Measurements from ENCODE around the gene ALKBH3.

The ALKBH3 gene

GRCh38 chr11:43957571-43957970, 76.9 kb downstream of the ALKBH3 start:
- Histone ChIP-seq H3K4me1 (ENCODE audit: insufficient read depth, low read length) (peaks cover 18% of the 10 kb centered on the region), H3K27me3 (ENCODE audit: insufficient read depth, low read length) (no peaks in the 10 kb centered on the region), H3K36me3 (ENCODE audit: insufficient read depth, low read depth, low read length) (no peaks in the 10 kb centered on the region), H3K4me3 (ENCODE audit: low read length) (no peak overlapping the region), H3K27ac (ENCODE audit: low read length) (no peak overlapping the region), H3K9me3 (ENCODE audit: insufficient read depth, low read depth, low read length) (no peaks in the 10 kb centered on the region), H3K9ac (ENCODE audit: low read depth, low read length) (no peak overlapping the region)

DNA sequence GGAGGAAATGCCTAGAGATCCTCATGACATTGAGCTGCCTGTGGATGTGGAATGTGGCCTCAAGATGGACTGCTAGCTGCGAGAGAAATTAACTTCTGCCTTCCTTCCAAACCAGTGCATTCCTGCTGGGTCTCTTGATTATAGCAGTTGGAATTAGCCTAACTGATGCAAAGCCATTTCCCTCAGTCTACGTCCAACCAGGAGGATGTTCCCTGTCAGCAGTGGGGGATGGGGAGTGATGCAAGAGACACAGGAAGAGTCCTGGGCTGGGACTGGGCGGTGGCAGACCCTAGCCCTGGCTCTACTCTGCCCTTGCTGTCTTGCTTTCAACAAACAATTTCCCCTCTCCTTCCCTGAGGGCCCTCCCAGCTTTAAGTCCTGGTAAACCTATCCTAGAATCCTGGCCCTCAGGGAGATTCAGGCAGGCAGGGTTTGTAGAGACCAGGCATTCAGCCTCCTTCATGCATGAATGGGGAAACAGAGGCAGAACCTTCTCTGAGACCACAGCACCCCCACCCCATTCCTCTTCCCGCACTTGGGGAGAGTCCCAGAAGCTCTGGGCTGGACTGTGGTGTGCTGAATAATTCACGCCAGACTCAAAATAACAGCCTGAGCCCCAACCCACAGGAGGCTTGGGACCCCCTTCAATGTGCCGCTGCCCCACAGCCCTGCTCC, 78.8 kb downstream of the ALKBH3 start:
- Histone ChIP-seq H3K4me3 (ENCODE audit: low read length) (no peak overlapping the region), H3K36me3 (ENCODE audit: insufficient read depth, low read depth, low read length) (no peaks in the 10 kb centered on the region), H3K4me1 (ENCODE audit: insufficient read depth, low read length) (peaks cover 17% of the 10 kb centered on the region), H3K9me3 (ENCODE audit: insufficient read depth, low read depth, low read length) (no peaks in the 10 kb centered on the region), H3K27me3 (ENCODE audit: insufficient read depth, low read length) (no peaks in the 10 kb centered on the region), H3K9ac (ENCODE audit: low read depth, low read length) (no peak overlapping the region), H3K27ac (ENCODE audit: low read length) (peak overlapping the region; percentile 51)

DNA sequence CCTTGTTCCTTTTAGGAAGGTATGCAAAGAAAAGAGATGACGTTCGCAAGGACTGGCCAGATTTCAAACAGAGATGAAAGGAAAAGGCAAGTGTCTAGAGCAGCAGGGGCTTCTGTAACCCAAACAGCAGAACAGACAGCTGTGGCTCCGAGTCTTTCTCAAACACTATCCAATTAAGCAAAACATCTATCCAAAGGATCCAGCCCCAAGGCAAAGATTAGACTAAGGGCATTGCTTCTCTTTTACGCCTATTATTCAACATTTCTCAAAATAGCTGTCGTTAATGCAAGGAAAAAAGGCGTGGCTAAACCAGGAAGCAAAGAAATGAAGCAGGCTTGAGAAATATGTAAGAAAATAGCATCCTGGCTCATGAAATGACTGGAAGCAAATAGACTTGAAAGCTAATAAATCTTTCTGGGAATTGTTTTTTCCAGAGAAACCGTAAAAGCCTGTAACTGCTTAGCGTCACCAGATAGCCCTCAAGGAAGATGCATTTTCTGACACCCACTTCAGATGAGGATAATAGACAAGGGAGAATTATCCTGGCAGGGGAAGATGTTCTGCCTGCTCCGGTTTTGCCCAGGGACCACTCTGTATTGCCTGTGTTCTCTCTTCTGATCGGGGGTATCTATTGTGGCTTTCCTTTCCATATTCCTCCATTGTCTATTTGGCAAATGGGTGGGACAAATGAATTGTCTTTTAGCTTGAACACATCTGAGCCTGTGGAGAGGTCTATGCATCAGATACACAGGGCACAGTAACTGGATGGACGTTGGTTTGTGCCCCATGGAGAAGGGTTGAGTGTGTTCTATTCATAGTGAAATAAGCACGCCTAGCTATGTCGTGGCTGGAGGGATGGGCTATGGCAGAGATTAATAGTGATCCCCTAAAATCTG, 82.0 kb downstream of the ALKBH3 start:
- H3K9me3 ChIP-seq (ENCODE audit: insufficient read depth, low read depth, low read length) = peaks cover 9% of the 10 kb centered on the region
- H3K4me1 ChIP-seq (ENCODE audit: insufficient read depth, low read length) = peaks cover 17% of the 10 kb centered on the region
- H3K27ac ChIP-seq (ENCODE audit: low read length) = no peak overlapping the region
- H3K27me3 ChIP-seq (ENCODE audit: insufficient read depth, low read length) = no peaks in the 10 kb centered on the region
- H3K9ac ChIP-seq (ENCODE audit: low read depth, low read length) = no peak overlapping the region
- no peaks in the 10 kb centered on the region for H3K36me3 ChIP-seq (ENCODE audit: insufficient read depth, low read depth, low read length)
- H3K4me3 ChIP-seq (ENCODE audit: low read length) = no peak overlapping the region

DNA sequence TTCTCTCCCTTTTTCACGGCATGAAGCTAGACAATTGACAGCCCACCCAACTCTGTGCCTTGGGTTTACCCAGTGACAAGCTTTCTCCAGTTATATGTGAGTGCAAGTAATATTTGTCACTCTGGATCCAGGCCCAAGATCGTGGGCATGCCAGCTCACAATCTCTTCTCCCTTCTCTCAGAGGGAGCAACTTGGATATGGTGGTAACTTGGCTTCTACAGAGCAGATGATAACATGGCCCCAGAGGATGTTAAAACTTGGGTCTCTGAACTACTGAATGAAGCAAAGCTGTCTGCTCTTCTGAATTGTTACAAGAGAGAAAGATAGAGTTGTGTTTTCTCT, 82.6 kb downstream of the ALKBH3 start:
- Histone ChIP-seq H3K9ac (ENCODE audit: low read depth, low read length) (no peak overlapping the region), H3K27ac (ENCODE audit: low read length) (no peak overlapping the region), H3K4me3 (ENCODE audit: low read length) (no peak overlapping the region), H3K27me3 (ENCODE audit: insufficient read depth, low read length) (no peaks in the 10 kb centered on the region), H3K9me3 (ENCODE audit: insufficient read depth, low read depth, low read length) (peaks cover 9% of the 10 kb centered on the region), H3K36me3 (ENCODE audit: insufficient read depth, low read depth, low read length) (no peaks in the 10 kb centered on the region), H3K4me1 (ENCODE audit: insufficient read depth, low read length) (peaks cover 13% of the 10 kb centered on the region)

- H3K27ac ChIP-seq (ENCODE audit: low read length) = no peak overlapping the region
- H3K9ac ChIP-seq (ENCODE audit: low read depth, low read length) = no peak overlapping the region
- peaks cover 6% of the 10 kb centered on the region; the same call in 1 of the 2 replicates for H3K4me1 ChIP-seq (ENCODE audit: insufficient read depth, low read length)
- H3K36me3 ChIP-seq (ENCODE audit: insufficient read depth, low read depth, low read length) = no peaks in the 10 kb centered on the region
- no peak overlapping the region for H3K4me3 ChIP-seq (ENCODE audit: low read length)
- H3K9me3 ChIP-seq (ENCODE audit: insufficient read depth, low read depth, low read length) = peaks cover 9% of the 10 kb centered on the region
- no peaks in the 10 kb centered on the region for H3K27me3 ChIP-seq (ENCODE audit: insufficient read depth, low read length)
Observed at GRCh38 chr11:43967661-43968060, 87.0 kb downstream of the ALKBH3 start.

GRCh38 chr11:43968719-43969118, 88.1 kb downstream of the ALKBH3 start:
- no peak overlapping the region for H3K4me3 ChIP-seq (ENCODE audit: low read length)
- no peaks in the 10 kb centered on the region for H3K36me3 ChIP-seq (ENCODE audit: insufficient read depth, low read depth, low read length)
- no peaks in the 10 kb centered on the region for H3K4me1 ChIP-seq (ENCODE audit: insufficient read depth, low read length)
- peaks cover 9% of the 10 kb centered on the region for H3K9me3 ChIP-seq (ENCODE audit: insufficient read depth, low read depth, low read length)
- H3K27ac ChIP-seq (ENCODE audit: low read length) = no peak overlapping the region
- H3K27me3 ChIP-seq (ENCODE audit: insufficient read depth, low read length) = no peaks in the 10 kb centered on the region
- H3K9ac ChIP-seq (ENCODE audit: low read depth, low read length) = no peak overlapping the region

- no peaks in the 10 kb centered on the region for H3K36me3 ChIP-seq (ENCODE audit: insufficient read depth, low read depth, low read length)
- H3K4me3 ChIP-seq (ENCODE audit: low read length) = no peak overlapping the region
- H3K27me3 ChIP-seq (ENCODE audit: insufficient read depth, low read length) = no peaks in the 10 kb centered on the region
- no peaks in the 10 kb centered on the region for H3K4me1 ChIP-seq (ENCODE audit: insufficient read depth, low read length)
- no peak overlapping the region for H3K27ac ChIP-seq (ENCODE audit: low read length)
- H3K9ac ChIP-seq (ENCODE audit: low read depth, low read length) = no peak overlapping the region
- peaks cover 11% of the 10 kb centered on the region for H3K9me3 ChIP-seq (ENCODE audit: insufficient read depth, low read depth, low read length)
Observed at GRCh38 chr11:43969543-43969942, 88.9 kb downstream of the ALKBH3 start.
